A673 (cell line): ENCODE measurements around the gene GBF1.

Experiments used
- EZH2 ChIP-seq: fragments of 200-600 bp; sonication (generic); IDR thresholded peaks from 2 replicates; pipeline ENCODE4 v1.6.1; 2017; ENCODE audit warnings: borderline replicate concordance, low read depth, mild to moderate bottlenecking, mixed read lengths, antibody characterized with exemption, low read length; ENCODE audit not compliant: poor library complexity, severe bottlenecking
- TF ChIP-seq, protein P1 (sequence below): fragments of 300-800, 200-600 bp; sonication (generic); conservative IDR thresholded peaks from 2 replicates; pipeline ENCODE4 v1.5.1; 2017; ENCODE audit warnings: low read depth, mild to moderate bottlenecking, antibody characterized with exemption, low read length, moderate library complexity, mixed read lengths

DNA sequence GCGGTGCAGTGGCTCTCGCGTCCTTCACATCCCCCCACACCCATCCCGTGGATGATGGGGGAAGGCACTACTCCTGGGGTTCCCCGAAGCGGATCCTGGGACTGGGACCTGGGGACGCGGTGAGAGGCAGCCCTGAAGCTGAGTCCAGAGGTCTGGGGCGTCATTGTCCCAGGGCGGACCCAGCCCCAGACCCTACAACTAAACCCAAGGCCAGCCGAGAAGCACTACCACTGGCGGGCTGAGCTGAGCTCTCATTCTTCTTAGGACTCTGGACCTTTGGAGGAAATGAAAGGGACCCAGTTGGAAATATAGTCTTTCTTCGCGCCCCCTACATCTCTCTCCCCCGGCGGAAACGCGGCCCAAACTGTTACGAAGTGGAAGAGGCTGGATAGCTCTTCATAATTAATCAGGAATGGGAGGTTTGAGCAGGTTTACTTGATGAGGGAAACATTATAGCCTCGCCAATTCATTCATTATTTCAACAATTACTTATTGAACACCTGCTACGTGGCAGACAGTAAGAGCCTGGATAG is 174.9 kb downstream of the GBF1 start:
- TF ChIP-seq, protein P1, sequence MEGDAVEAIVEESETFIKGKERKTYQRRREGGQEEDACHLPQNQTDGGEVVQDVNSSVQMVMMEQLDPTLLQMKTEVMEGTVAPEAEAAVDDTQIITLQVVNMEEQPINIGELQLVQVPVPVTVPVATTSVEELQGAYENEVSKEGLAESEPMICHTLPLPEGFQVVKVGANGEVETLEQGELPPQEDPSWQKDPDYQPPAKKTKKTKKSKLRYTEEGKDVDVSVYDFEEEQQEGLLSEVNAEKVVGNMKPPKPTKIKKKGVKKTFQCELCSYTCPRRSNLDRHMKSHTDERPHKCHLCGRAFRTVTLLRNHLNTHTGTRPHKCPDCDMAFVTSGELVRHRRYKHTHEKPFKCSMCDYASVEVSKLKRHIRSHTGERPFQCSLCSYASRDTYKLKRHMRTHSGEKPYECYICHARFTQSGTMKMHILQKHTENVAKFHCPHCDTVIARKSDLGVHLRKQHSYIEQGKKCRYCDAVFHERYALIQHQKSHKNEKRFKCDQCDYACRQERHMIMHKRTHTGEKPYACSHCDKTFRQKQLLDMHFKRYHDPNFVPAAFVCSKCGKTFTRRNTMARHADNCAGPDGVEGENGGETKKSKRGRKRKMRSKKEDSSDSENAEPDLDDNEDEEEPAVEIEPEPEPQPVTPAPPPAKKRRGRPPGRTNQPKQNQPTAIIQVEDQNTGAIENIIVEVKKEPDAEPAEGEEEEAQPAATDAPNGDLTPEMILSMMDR = no peak
- no peak for TF ChIP-seq EZH2
